ENCODE results near the gene DAB1.

DAB1 gene

GRCh38 chr1:57186455-57186854, 237.4 kb downstream of the DAB1 start:
- no peaks in the 10 kb centered on the region for H3K4me1 ChIP-seq (ENCODE audit: insufficient read depth, low read length)
- H3K9me3 ChIP-seq (ENCODE audit: control insufficient read depth, insufficient read depth, low read length), result no peaks in the 10 kb centered on the region
- H3K9ac ChIP-seq (ENCODE audit: low read depth, low read length), result no peak overlapping the region
- no peaks in the 10 kb centered on the region for H3K36me3 ChIP-seq (ENCODE audit: insufficient read depth, low read length)

- Histone ChIP-seq H3K4me1 (ENCODE audit: insufficient read depth, low read length) (0 out of 2 replicates have a peak, but pooled peaks cover 4% of the 10 kb centered on the region), H3K9ac (ENCODE audit: low read depth, low read length) (no peak overlapping the region), H3K9me3 (ENCODE audit: control insufficient read depth, insufficient read depth, low read length) (no peaks in the 10 kb centered on the region; the same call in 1 of the 2 replicates), H3K36me3 (ENCODE audit: insufficient read depth, low read length) (no peaks in the 10 kb centered on the region)
These were observed 244.9 kb downstream of the DAB1 start for GRCh38 chr1:57179001-57179400.

GRCh38 chr1:57175506-57175905, 248.4 kb downstream of the DAB1 start:
- no peaks in the 10 kb centered on the region; the same call in 1 of the 2 replicates for H3K9me3 ChIP-seq (ENCODE audit: control insufficient read depth, insufficient read depth, low read length)
- peaks cover 6% of the 10 kb centered on the region; the same call in 1 of the 2 replicates for H3K4me1 ChIP-seq (ENCODE audit: insufficient read depth, low read length)
- no peak overlapping the region for H3K9ac ChIP-seq (ENCODE audit: low read depth, low read length)
- H3K36me3 ChIP-seq (ENCODE audit: insufficient read depth, low read length), result no peaks in the 10 kb centered on the region

GRCh38 chr1:57172040-57172439, 251.8 kb downstream of the DAB1 start:
- H3K9me3 ChIP-seq (ENCODE audit: control insufficient read depth, insufficient read depth, low read length), result no peaks in the 10 kb centered on the region; the same call in 1 of the 2 replicates
- peaks cover 5% of the 10 kb centered on the region; the same call in 1 of the 2 replicates for H3K4me1 ChIP-seq (ENCODE audit: insufficient read depth, low read length)
- no peaks in the 10 kb centered on the region for H3K36me3 ChIP-seq (ENCODE audit: insufficient read depth, low read length)
- H3K9ac ChIP-seq (ENCODE audit: low read depth, low read length), result no peak overlapping the region

- peaks cover 22% of the 10 kb centered on the region; the same call in 1 of the 2 replicates for H3K4me1 ChIP-seq (ENCODE audit: insufficient read depth, low read length)
- H3K9me3 ChIP-seq (ENCODE audit: control insufficient read depth, insufficient read depth, low read length), result no peaks in the 10 kb centered on the region
- H3K9ac ChIP-seq (ENCODE audit: low read depth, low read length), result no peak overlapping the region
- no peaks in the 10 kb centered on the region for H3K36me3 ChIP-seq (ENCODE audit: insufficient read depth, low read length)
These were observed 255.9 kb downstream of the DAB1 start for GRCh38 chr1:57167997-57168396.

- H3K36me3 ChIP-seq (ENCODE audit: insufficient read depth, low read length), result no peaks in the 10 kb centered on the region
- no peak overlapping the region for H3K9ac ChIP-seq (ENCODE audit: low read depth, low read length)
- no peaks in the 10 kb centered on the region for H3K9me3 ChIP-seq (ENCODE audit: control insufficient read depth, insufficient read depth, low read length)
- peaks cover 20% of the 10 kb centered on the region; the same call in 1 of the 2 replicates for H3K4me1 ChIP-seq (ENCODE audit: insufficient read depth, low read length)
These were observed 258.3 kb downstream of the DAB1 start for GRCh38 chr1:57165546-57165945.

GRCh38 chr1:57164584-57164983, 259.3 kb downstream of the DAB1 start:
- H3K9ac ChIP-seq (ENCODE audit: low read depth, low read length), result no peak overlapping the region
- peaks cover 20% of the 10 kb centered on the region; the same call in 1 of the 2 replicates for H3K4me1 ChIP-seq (ENCODE audit: insufficient read depth, low read length)

GRCh38 chr1:57163789-57164188, 260.1 kb downstream of the DAB1 start:
- H3K9me3 ChIP-seq (ENCODE audit: control insufficient read depth, insufficient read depth, low read length), result no peaks in the 10 kb centered on the region
- no peaks in the 10 kb centered on the region for H3K36me3 ChIP-seq (ENCODE audit: insufficient read depth, low read length)
- no peak overlapping the region for H3K9ac ChIP-seq (ENCODE audit: low read depth, low read length)
- peaks cover 20% of the 10 kb centered on the region; the same call in 1 of the 2 replicates for H3K4me1 ChIP-seq (ENCODE audit: insufficient read depth, low read length)

More at GRCh38 chr1:57164584-57164983, 259.3 kb downstream of the DAB1 start:
- H3K9me3 ChIP-seq (ENCODE audit: control insufficient read depth, insufficient read depth, low read length), result no peaks in the 10 kb centered on the region
- H3K36me3 ChIP-seq (ENCODE audit: insufficient read depth, low read length), result no peaks in the 10 kb centered on the region

- no peak overlapping the region for H3K9ac ChIP-seq (ENCODE audit: low read depth, low read length)
- H3K4me1 ChIP-seq (ENCODE audit: insufficient read depth, low read length), result peaks cover 20% of the 10 kb centered on the region; the same call in 1 of the 2 replicates
- no peaks in the 10 kb centered on the region for H3K9me3 ChIP-seq (ENCODE audit: control insufficient read depth, insufficient read depth, low read length)
- H3K36me3 ChIP-seq (ENCODE audit: insufficient read depth, low read length), result no peaks in the 10 kb centered on the region
These were observed 260.5 kb downstream of the DAB1 start for GRCh38 chr1:57163325-57163724.

GRCh38 chr1:57162607-57163261, 261.1 kb downstream of the DAB1 start:
- Histone ChIP-seq H3K9me3 (ENCODE audit: control insufficient read depth, insufficient read depth, low read length) (no peaks in the 10 kb centered on the region), H3K9ac (ENCODE audit: low read depth, low read length) (no peak overlapping the region), H3K4me1 (ENCODE audit: insufficient read depth, low read length) (peaks cover 20% of the 10 kb centered on the region; the same call in 1 of the 2 replicates), H3K36me3 (ENCODE audit: insufficient read depth, low read length) (no peaks in the 10 kb centered on the region)

GRCh38 chr1:57160594-57160993, 263.3 kb downstream of the DAB1 start:
- Histone ChIP-seq H3K9me3 (ENCODE audit: control insufficient read depth, insufficient read depth, low read length) (no peaks in the 10 kb centered on the region), H3K36me3 (ENCODE audit: insufficient read depth, low read length) (no peaks in the 10 kb centered on the region), H3K4me1 (ENCODE audit: insufficient read depth, low read length) (peaks cover 20% of the 10 kb centered on the region; the same call in 1 of the 2 replicates), H3K9ac (ENCODE audit: low read depth, low read length) (no peak overlapping the region)

GRCh38 chr1:57158604-57158998, 265.3 kb downstream of the DAB1 start:
- no peak overlapping the region for H3K9ac ChIP-seq (ENCODE audit: low read depth, low read length)
- H3K4me1 ChIP-seq (ENCODE audit: insufficient read depth, low read length), result peaks cover 15% of the 10 kb centered on the region; the same call in 1 of the 2 replicates
- H3K36me3 ChIP-seq (ENCODE audit: insufficient read depth, low read length), result no peaks in the 10 kb centered on the region
- H3K9me3 ChIP-seq (ENCODE audit: control insufficient read depth, insufficient read depth, low read length), result no peaks in the 10 kb centered on the region

- Histone ChIP-seq H3K9me3 (ENCODE audit: control insufficient read depth, insufficient read depth, low read length) (no peaks in the 10 kb centered on the region), H3K36me3 (ENCODE audit: insufficient read depth, low read length) (no peaks in the 10 kb centered on the region), H3K4me1 (ENCODE audit: insufficient read depth, low read length) (peaks cover 9% of the 10 kb centered on the region; the same call in 1 of the 2 replicates), H3K9ac (ENCODE audit: low read depth, low read length) (no peak overlapping the region)
These were observed 265.8 kb downstream of the DAB1 start for GRCh38 chr1:57157818-57158603.

- Histone ChIP-seq H3K9ac (ENCODE audit: low read depth, low read length) (no peak overlapping the region), H3K9me3 (ENCODE audit: control insufficient read depth, insufficient read depth, low read length) (no peaks in the 10 kb centered on the region), H3K4me1 (ENCODE audit: insufficient read depth, low read length) (peaks cover 6% of the 10 kb centered on the region; the same call in 1 of the 2 replicates), H3K36me3 (ENCODE audit: insufficient read depth, low read length) (no peaks in the 10 kb centered on the region)
These were observed 267.0 kb downstream of the DAB1 start for GRCh38 chr1:57156907-57157306.
